GM23338 (cell line): Measurements from ENCODE around the gene MYO7B.

Experiments used
- CREB1 ChIP-seq: fragments of 250-450 bp; sonication (Bioruptor Pico); IDR thresholded peaks from 2 replicates; pipeline ENCODE4 v1.5.0; 2020; ENCODE audit warnings: low read depth, mild to moderate bottlenecking, moderate library complexity
- CTCF ChIP-seq, 2 experiments: fragments of 200-600 bp in 1 of 2; sonication (generic) in 1 of 2; conservative IDR thresholded peaks; 2 replicates each; pipeline versions ENCODE4 v1.5.1 to v1.6.1; 2016 to 2017; ENCODE audit warnings: antibody characterized with exemption in 2 of 2, low read depth in 2 of 2, mild to moderate bottlenecking in 2 of 2, moderate library complexity in 1 of 2
- EZH2 ChIP-seq: fragments of 200-600 bp; sonication (generic); IDR thresholded peaks from one replicate; pipeline ENCODE4 v1.8.0; 2017; ENCODE audit warnings: antibody characterized with exemption, mild to moderate bottlenecking, low read depth; ENCODE audit not compliant: unreplicated experiment
- EZH2phosphoT487 ChIP-seq: fragments of 200-600 bp; sonication (generic); IDR thresholded peaks from one replicate; pipeline ENCODE4 v1.8.1; 2018; ENCODE audit warnings: antibody characterized with exemption; ENCODE audit not compliant: unreplicated experiment
- JUNB ChIP-seq: IDR thresholded peaks from one replicate; pipeline ENCODE4 v1.6.1; 2016; ENCODE audit warnings: antibody characterized with exemption; ENCODE audit not compliant: unreplicated experiment
- POLR2AphosphoS5 ChIP-seq: IDR thresholded peaks from 2 replicates; pipeline ENCODE4 v1.6.1; 2016; ENCODE audit warnings: antibody characterized with exemption, low read depth
- REST ChIP-seq: IDR thresholded peaks from one replicate; pipeline ENCODE4 v1.6.1; 2018; ENCODE audit warnings: antibody characterized with exemption; ENCODE audit not compliant: unreplicated experiment
- ZNF114 ChIP-seq: fragments of 250-450 bp; sonication (Bioruptor Pico); IDR thresholded peaks from 2 replicates; pipeline ENCODE4 v1.5.0; 2020; ENCODE audit warnings: mild to moderate bottlenecking, moderate library complexity
- ZNF462 ChIP-seq: fragments of 250-450 bp; sonication (Bioruptor Pico); IDR thresholded peaks from 2 replicates; pipeline ENCODE4 v1.5.0; 2020; ENCODE audit warnings: mild to moderate bottlenecking, moderate library complexity

GRCh38 chr2:127590386-127591190 lies 55.1 kb downstream of the MYO7B start:
- no peak for TF ChIP-seq CTCF (conservative IDR thresholded peaks at IDR 0.05; ENCODE audit: low read depth in 2 of 2)
- no peak for TF ChIP-seq POLR2AphosphoS5
- no peak for TF ChIP-seq CREB1
- no peak for TF ChIP-seq ZNF462
- TF ChIP-seq EZH2: no peak
- no peak for TF ChIP-seq REST
- TF ChIP-seq JUNB: no peak
- no peak for TF ChIP-seq EZH2phosphoT487
- no peak for TF ChIP-seq ZNF114 (CRISPR knock-in tag)
